OCI-LY7 (cell line): ENCODE data around the gene EPHA8. TPM values are rescaled to one million over a fixed set of nuclear protein-coding genes. Genes with fewer than 3 reads are reported as not detected.

ENCODE experiments used
- BruUV-seq: library from RNA; stranded (reverse); fragments of 400-500 nt; replicated peaks from 2 replicates; lab custom pipeline; 2021; lab: Mats Ljungman, UMichigan
- CTCF ChIA-PET: fragments of 300-600 bp; sonication (Branson Sonifier 250); formaldehyde crosslinking; loops from one replicate; lab custom pipeline; 2022; ENCODE audit warnings: antibody characterized with exemption; ENCODE audit not compliant: unreplicated experiment; lab: Charles Lee
- POLR2A ChIA-PET: fragments of 300-600 bp; sonication (Branson Sonifier 250); formaldehyde crosslinking; loops from one replicate; lab custom pipeline; 2022; ENCODE audit warnings: antibody characterized with exemption; lab: Charles Lee
- DNase-seq: peaks from one replicate; pipeline ENCODE4 v3.0.0-alpha.2; 2015; ENCODE audit warnings: low spot score
- H2AFZ ChIP-seq: fragments of 200-600 bp; sonication (generic), shearing (Covaris generic); 2 replicates; pipeline ENCODE4 v1.6.1; 2014; ENCODE audit warnings: mild to moderate bottlenecking, antibody characterized with exemption, low read length, moderate library complexity
- H3K27ac ChIP-seq: fragments of 200-600 bp; sonication (generic); 2 replicates; pipeline ENCODE4 v1.5.1; 2014; ENCODE audit warnings: mixed run types, low read depth, mild to moderate bottlenecking, moderate library complexity, low read length, inconsistent platforms; ENCODE audit not compliant: poor library complexity, severe bottlenecking
- H3K36me3 ChIP-seq: fragments of 200-600 bp; sonication (generic); 2 replicates; pipeline ENCODE4 v1.6.1; 2014; ENCODE audit warnings: mild to moderate bottlenecking, antibody characterized with exemption, low read length, moderate library complexity, mixed read lengths; ENCODE audit not compliant: insufficient read depth
- H3K4me1 ChIP-seq: fragments of 200-600 bp; sonication (generic); 2 replicates; pipeline ENCODE4 v1.5.1; 2014; ENCODE audit warnings: mild to moderate bottlenecking, low read length; ENCODE audit not compliant: insufficient read depth, poor library complexity, severe bottlenecking
- H3K4me2 ChIP-seq: fragments of 200-600 bp; sonication (generic); 2 replicates; pipeline ENCODE4 v1.6.1; 2014; ENCODE audit warnings: mild to moderate bottlenecking, low read length
- H3K4me3 ChIP-seq: fragments of 200-600 bp; sonication (generic); 2 replicates; pipeline ENCODE4 v1.5.1; 2014; ENCODE audit warnings: mild to moderate bottlenecking, low read depth, low read length; ENCODE audit not compliant: poor library complexity, severe bottlenecking
- H3K79me2 ChIP-seq: fragments of 200-600 bp; sonication (generic); 2 replicates; pipeline ENCODE4 v1.6.1; 2016; ENCODE audit warnings: low read depth, mild to moderate bottlenecking, low read length, moderate library complexity, mixed read lengths; ENCODE audit not compliant: insufficient read depth
- H3K9me2 ChIP-seq: fragments of 200-600 bp; sonication (generic); 2 replicates; pipeline ENCODE4 v1.6.1; 2016; ENCODE audit warnings: mild to moderate bottlenecking, low read length, mixed read lengths; ENCODE audit not compliant: insufficient read depth
- H3K9me3 ChIP-seq: fragments of 200-600 bp; sonication (generic); 2 replicates; pipeline ENCODE4 v1.6.1; 2014; ENCODE audit warnings: mild to moderate bottlenecking, mixed run types, low read length, mixed read lengths
- H4K20me1 ChIP-seq: fragments of 200-600 bp; sonication (generic); 2 replicates; pipeline ENCODE4 v1.6.1; 2014; ENCODE audit warnings: mild to moderate bottlenecking, antibody characterized with exemption, low read length, moderate library complexity, mixed read lengths; ENCODE audit not compliant: insufficient read depth
- EZH2phosphoT487 ChIP-seq: fragments of 200-600 bp; sonication (generic); IDR thresholded peaks from 2 replicates; pipeline ENCODE4 v1.6.1; 2018; ENCODE audit warnings: low read depth, borderline replicate concordance, mild to moderate bottlenecking, mixed run types, antibody characterized with exemption, low read length, moderate library complexity, mixed read lengths
- intact Hi-C: fragments of 100-400 bp; cut with micrococcal nuclease; formaldehyde crosslinking; loops from one replicate; pipeline ENCODE4 v1.10.0; 2022; ENCODE audit not compliant: unreplicated experiment
- total RNA-seq, 2 experiments: library from RNA; depleted of rRNA in 1 of 2; stranded (reverse); fragments of >200 nt in 1 of 2; shearing (Covaris generic) in 1 of 2; gene quantifications; 2 replicates each; pipeline ENCODE4 v1.2.3, GENCODE V29; 2014 to 2022
- TF ChIP-seq, protein P1 (sequence below): fragments of 200-600 bp; sonication (generic); conservative IDR thresholded peaks from 2 replicates; pipeline ENCODE4 v1.5.1; 2014; ENCODE audit warnings: mild to moderate bottlenecking, antibody characterized with exemption, low read length, moderate library complexity, mixed read lengths

The EPHA8 gene
- total RNA-seq, 2 experiments from 2014 or later, result not detected

GRCh38 chr1:22535399-22535798 lies 27.9 kb upstream of the EPHA8 start:
- POLR2A ChIA-PET, result no interaction called here
- DNase-seq, result no peak
- H3K27ac ChIP-seq, result no peak overlapping the region
- BruUV-seq, result no TSS peak
- H3K36me3 ChIP-seq, result no peaks in the 10 kb centered on the region
- no peak overlapping the region for H3K4me3 ChIP-seq
- H3K9me2 ChIP-seq, result no peaks in the 10 kb centered on the region
- H3K4me2 ChIP-seq, result no peak overlapping the region
- H3K79me2 ChIP-seq, result no peaks in the 10 kb centered on the region
- no peaks in the 10 kb centered on the region for H4K20me1 ChIP-seq
- intact Hi-C loops, result no loop called here
- peaks cover 23% of the 10 kb centered on the region for H3K4me1 ChIP-seq
- H3K9me3 ChIP-seq, result no peaks in the 10 kb centered on the region
- no peak overlapping the region for H2AFZ ChIP-seq
- TF ChIP-seq EZH2phosphoT487, result no peak
- TF ChIP-seq, protein P1, sequence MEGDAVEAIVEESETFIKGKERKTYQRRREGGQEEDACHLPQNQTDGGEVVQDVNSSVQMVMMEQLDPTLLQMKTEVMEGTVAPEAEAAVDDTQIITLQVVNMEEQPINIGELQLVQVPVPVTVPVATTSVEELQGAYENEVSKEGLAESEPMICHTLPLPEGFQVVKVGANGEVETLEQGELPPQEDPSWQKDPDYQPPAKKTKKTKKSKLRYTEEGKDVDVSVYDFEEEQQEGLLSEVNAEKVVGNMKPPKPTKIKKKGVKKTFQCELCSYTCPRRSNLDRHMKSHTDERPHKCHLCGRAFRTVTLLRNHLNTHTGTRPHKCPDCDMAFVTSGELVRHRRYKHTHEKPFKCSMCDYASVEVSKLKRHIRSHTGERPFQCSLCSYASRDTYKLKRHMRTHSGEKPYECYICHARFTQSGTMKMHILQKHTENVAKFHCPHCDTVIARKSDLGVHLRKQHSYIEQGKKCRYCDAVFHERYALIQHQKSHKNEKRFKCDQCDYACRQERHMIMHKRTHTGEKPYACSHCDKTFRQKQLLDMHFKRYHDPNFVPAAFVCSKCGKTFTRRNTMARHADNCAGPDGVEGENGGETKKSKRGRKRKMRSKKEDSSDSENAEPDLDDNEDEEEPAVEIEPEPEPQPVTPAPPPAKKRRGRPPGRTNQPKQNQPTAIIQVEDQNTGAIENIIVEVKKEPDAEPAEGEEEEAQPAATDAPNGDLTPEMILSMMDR, result no peak
- CTCF ChIA-PET, result no interaction called here

GRCh38 chr1:22536506-22536905 lies 26.8 kb upstream of the EPHA8 start:
- Histone ChIP-seq H3K36me3 (no peaks in the 10 kb centered on the region), H4K20me1 (no peaks in the 10 kb centered on the region), H2AFZ (no peak overlapping the region), H3K4me1 (peaks cover 23% of the 10 kb centered on the region), H3K9me3 (no peaks in the 10 kb centered on the region), H3K79me2 (no peaks in the 10 kb centered on the region), H3K27ac (no peak overlapping the region), H3K4me2 (no peak overlapping the region), H3K9me2 (no peaks in the 10 kb centered on the region), H3K4me3 (no peak overlapping the region)
- DNase-seq, result no peak
- BruUV-seq, result no TSS peak
- intact Hi-C loops, result no loop called here
- TF ChIP-seq, protein P1, result no peak
- TF ChIP-seq EZH2phosphoT487, result no peak
- CTCF ChIA-PET, result no interaction called here
- POLR2A ChIA-PET, result no interaction called here

- H2AFZ ChIP-seq, result no peak overlapping the region
- H3K4me2 ChIP-seq, result no peak overlapping the region
- no peaks in the 10 kb centered on the region for H3K9me3 ChIP-seq
- CTCF ChIA-PET, result no interaction called here
- no peaks in the 10 kb centered on the region for H4K20me1 ChIP-seq
- H3K4me3 ChIP-seq, result no peak overlapping the region
- H3K9me2 ChIP-seq, result no peaks in the 10 kb centered on the region
- intact Hi-C loops, result no loop called here
- no peak for TF ChIP-seq EZH2phosphoT487
- TF ChIP-seq, protein P1, result no peak
- peaks cover 23% of the 10 kb centered on the region for H3K4me1 ChIP-seq
- H3K27ac ChIP-seq, result no peak overlapping the region
- no peak for DNase-seq
- no peaks in the 10 kb centered on the region for H3K79me2 ChIP-seq
- no peaks in the 10 kb centered on the region for H3K36me3 ChIP-seq
- BruUV-seq, result no TSS peak
- POLR2A ChIA-PET, result no interaction called here
These were observed 25.7 kb upstream of the EPHA8 start for GRCh38 chr1:22537441-22538139.
